Right lobe of liver (tissue), 4 donors: ENCODE results near the gene DLL1.

Experiments
- CTCF ChIP-seq, 4 donors: fragments of 200-600 bp in 3 of 4; fragments of 450-650 bp in 1 of 4; IDR thresholded peaks; one replicate each; pipeline versions ENCODE4 v1.5.1 to v1.8.0; 2016 to 2022; ENCODE audit warnings: antibody characterized with exemption in 4 of 4, mild to moderate bottlenecking in 2 of 4
- POLR2A ChIP-seq: fragments of 450-650 bp; IDR thresholded peaks from one replicate; pipeline ENCODE4 v1.6.1; 2017; ENCODE audit warnings: antibody characterized with exemption, mild to moderate bottlenecking
- donor health status: DM: no; HTN: no; CAD: no.
- donor health status: DM: no; HTN: no; CAD: no.
- donor health status: DM: no; HTN: yes; CAD: no.

- TF ChIP-seq CTCF (IDR thresholded peaks at IDR 0.05) (no peak), POLR2A (no peak)
These were observed 16.2 kb upstream of the DLL1 start for GRCh38 chr6:170307080-170307545.
